T47D (cell line): ENCODE data around the gene ZBED1.
A peak's percentile ranks its signal among the peaks of the same experiment; 100 is the strongest.

ENCODE experiments used
- DNase-seq, 2 experiments: peaks; one replicate each; pipeline versions ENCODE4 v3.0.0 to v3.0.0-alpha.2; 2011 to 2012; ENCODE audit warnings: low read depth in 1 of 2, low spot score in 1 of 2
- JUND ChIP-seq: IDR thresholded peaks from 2 replicates; pipeline ENCODE4 v1.6.1; 2012; ENCODE audit warnings: low read depth
- in situ Hi-C: cut with HindIII; loops from 2 replicates; pipeline ENCODE4 v1.10.0; 2016; ENCODE audit warnings: low sequenced_read_pairs, low pct_unique_long_range_greater_than_20kb

The ZBED1 gene

DNA sequence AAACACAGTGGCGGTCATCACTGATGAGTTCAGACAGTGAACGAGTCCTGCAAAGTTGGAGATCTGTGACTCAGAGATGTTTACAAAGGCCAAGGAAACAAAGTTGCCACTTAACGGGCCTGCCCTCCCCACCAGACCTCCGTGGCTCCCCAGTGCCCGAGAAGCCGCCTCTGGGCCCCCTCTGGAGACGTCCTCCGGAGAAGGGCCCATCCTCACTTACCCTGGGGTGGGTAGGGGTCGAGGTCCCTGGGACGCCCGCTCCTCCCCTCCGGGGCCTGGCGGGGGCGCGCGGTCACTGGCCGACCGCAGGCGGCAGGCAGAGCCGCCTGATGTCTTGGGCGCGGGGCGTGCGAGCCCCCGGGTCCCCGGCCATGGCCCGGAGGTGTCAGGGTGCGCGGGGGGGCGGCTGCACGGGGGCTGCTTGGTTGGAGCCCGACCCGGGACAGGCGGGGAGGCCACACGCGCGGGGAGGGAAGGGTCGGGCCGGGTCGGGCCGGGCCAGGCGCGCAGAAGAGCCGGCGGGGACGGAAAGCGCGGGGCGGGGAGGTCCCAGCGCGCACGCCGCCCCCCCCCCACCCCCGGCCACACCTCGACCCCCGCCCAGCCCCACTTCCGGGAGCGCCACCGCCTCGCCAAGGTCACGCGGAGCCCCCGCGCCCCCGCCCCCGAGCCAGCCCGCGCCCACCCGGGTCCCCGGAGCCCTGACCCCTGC is 529 bp downstream of the ZBED1 start:
- in situ Hi-C loops: no loop called here
- no peak for TF ChIP-seq JUND
- DNase-seq: no peak

DNA sequence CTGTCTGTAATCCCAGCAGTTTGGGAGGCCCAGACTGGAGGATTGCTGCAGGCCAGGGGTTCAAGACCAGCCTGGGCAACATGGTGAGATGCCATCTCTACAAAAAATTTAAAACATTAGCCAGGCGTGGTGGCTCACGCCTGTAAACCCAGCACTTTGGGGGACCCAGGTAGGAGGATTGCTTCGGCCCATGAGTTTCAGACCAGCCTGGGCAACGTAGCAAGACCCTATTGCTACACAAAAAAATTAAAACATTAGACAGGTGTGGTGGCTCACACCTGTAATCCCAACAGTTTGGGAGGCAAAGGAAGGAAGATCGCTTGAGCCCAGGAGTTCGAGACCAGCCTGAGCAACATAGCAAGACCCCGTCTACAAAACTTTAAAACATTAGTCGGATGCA is 1.3 kb downstream of the ZBED1 start:
- in situ Hi-C loops: no loop called here
- no peak for DNase-seq
- no peak for TF ChIP-seq JUND

DNA sequence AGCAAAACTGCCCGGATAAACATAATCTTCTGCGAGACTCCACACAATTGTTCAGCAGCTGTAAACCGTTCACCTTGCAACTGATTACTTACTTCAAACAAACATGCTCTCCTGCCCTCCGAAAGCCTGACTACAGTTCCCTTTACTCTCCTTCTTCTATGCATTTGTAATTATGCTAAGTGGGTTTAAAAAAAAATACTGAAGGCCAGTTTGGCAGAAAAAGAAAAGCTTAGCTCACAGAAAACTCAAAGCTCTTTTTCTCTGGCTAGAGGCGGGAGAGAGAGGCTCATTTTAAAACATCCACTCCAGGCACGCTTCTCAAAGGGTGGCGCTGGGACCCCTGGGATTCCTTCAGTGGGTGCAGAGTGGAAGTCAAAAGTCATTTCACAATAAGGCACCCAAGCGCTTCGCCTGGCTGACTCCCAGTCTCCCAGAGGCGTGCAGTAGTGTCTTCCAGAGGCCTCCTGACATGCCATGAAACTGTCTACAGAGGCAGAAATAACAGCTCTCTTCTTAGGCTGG is 1.9 kb downstream of the ZBED1 start:
- DNase-seq: peak in 1 of 2 experiments; percentile 33
- TF ChIP-seq JUND: no peak
- in situ Hi-C loops: no loop called here

DNA sequence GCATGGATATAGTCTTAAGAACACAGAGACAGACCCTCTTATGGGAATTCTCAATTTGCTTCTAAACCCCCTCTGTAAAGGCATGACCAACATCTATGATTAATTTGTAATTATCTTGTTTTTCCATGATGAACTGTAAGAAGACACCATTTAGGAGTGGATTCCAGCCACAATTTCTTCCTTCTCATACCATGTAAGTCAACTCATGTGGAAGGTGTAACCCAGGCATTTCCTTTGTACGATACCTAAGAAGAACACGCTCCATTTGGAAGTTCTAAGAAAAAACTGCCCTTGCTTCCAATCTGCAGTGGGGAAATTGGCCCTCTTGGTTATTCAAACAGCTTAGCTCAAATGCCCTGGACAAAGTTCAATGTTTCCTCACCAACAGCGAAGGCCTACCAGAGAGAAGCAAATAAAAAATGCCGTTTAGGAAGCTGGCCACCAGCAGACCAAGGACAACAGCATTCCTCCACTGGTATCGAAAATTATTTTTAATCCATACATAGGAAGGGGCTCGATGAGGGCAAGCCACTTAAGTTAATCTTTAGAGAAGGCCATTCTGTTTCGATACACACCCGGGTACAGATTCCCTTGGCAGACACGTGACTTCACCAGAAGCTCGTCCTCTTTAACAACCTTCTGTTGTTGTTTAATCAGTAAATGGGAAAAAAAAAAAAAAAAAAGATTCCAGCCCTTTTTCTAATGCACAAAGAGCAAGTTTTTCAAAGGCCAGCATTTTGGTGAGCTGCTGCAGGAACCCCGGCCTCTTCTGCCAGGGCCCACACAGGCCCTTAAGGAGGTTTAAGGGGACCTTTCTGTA is 2.6 kb downstream of the ZBED1 start:
- DNase-seq: peak in 1 of 2 experiments; percentile 33
- in situ Hi-C loops: no loop called here
- no peak for TF ChIP-seq JUND

DNA sequence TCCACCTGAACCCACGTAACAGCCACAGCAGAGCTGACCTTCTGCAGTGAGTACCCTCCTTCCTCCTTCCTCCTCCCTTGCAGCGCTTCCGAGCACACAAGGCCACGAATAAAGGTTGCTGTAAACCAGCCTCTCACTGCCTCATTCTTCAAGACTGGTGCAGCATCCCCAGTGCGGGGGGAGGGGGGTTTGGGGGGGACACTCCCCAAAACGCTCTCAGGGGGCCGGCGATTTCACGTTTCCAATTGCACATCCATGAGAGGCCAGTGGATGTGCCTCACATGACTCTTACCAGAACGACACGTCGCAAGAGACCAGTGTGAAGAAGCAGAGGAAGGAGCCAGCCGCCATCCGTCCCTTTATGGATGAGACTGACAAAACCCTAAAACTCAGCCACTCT is 5.2 kb downstream of the ZBED1 start:
- in situ Hi-C loops: no loop called here
- no peak for DNase-seq
- no peak for TF ChIP-seq JUND

DNA sequence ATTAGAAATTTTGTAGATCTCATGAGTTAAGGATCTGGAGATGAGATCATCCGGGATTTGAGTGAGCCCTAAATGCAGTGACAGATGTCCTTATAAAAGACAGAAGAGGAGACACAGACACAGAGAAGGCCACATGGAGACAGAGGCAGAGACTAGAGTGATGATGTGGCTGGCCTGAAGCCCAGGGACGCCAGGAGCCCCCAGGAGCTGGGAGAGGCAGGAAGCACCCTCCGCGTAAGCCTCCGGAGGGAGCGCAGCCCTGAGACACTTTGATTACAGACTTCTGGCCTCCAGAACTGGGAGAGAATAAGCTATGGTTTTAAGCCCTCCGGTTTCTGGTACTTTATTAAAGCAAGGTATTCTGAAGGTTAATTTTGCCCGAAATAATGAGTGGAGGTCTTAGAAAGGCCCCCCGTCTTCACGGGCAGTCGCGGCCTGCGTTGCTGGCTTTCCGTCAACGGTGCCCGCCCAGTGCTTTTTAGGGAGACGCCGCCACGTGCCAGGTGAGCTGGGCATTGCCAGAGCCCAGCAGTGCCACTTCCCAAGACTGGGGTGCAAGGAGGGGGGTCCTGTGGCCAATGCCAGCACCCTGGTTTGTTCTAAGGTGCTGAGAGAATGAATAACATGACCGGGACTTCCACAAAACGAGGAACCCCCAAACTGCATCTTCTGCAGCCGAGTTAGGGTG is 8.1 kb downstream of the ZBED1 start:
- in situ Hi-C loops: no loop called here
- TF ChIP-seq JUND: no peak
- DNase-seq: no peak

DNA sequence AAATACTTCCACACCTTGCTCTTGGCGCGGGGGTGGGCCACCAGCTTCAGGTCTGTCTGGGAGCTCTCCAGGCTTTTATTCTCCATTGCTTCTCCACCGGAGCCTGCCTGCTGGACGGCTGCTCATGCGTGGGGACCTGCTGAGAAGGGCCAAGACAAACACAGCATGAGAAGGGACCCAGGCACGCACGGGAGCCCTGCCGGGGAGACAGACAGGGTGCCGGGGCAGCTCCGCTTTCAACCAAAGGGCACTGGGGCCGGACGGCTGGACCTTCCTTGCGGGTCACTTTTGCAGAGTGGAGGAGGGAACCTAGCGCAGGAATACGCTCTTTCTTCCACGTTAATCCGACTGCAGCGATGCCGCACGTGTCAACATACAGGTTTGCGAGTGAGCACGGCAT is 10.1 kb downstream of the ZBED1 start:
- TF ChIP-seq JUND: no peak
- in situ Hi-C loops: no loop called here
- DNase-seq: no peak

DNA sequence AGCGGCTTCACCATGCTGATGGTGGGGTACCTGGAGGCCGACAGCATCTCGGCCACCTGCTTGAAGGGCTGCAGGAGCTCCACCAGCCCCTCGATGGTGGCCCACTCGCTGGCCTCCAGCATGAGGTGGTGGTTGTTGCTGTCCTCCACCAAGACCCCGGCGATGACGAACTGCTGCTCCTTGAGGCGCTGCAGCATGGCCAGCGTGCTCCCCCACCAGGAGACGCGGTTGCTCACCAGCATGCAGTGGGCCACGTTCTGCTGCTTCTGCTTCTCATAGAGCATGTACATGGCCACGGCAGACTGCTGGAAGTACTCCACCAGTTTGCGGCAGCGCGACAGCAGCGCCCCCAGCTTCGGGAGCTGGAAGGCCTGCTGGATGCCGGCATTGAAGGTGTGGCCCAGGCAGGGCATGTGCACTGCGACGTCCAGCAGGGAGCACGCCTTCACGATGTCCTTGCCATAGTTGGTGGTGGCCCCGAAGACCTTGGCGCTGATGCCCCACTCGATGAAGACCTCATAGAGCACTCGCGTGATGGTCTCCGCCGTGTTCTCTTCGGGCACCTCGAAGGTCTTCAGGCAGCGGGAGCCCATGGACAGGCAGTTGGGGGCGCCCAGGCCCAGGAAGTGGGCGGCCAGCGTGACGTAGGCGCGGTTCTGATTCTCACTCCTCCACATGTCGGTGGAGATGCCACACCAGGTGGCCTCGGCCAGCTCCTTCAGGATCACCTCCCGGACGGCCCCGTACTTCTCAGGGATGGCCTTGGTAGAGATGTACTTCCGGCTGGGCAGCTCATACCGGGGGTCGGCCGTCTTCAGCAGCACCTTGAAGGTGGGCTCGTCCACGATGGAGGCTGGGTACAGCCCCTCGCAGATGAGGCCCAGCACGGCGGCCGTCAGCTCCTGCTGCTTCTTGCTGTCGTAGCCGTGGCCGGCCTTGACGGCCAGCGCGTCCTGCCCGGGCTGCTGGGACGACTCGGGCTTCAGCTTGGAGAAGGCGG is 11.0 kb downstream of the ZBED1 start:
- DNase-seq: no peak
- TF ChIP-seq JUND: no peak
- in situ Hi-C loops: no loop called here

DNA sequence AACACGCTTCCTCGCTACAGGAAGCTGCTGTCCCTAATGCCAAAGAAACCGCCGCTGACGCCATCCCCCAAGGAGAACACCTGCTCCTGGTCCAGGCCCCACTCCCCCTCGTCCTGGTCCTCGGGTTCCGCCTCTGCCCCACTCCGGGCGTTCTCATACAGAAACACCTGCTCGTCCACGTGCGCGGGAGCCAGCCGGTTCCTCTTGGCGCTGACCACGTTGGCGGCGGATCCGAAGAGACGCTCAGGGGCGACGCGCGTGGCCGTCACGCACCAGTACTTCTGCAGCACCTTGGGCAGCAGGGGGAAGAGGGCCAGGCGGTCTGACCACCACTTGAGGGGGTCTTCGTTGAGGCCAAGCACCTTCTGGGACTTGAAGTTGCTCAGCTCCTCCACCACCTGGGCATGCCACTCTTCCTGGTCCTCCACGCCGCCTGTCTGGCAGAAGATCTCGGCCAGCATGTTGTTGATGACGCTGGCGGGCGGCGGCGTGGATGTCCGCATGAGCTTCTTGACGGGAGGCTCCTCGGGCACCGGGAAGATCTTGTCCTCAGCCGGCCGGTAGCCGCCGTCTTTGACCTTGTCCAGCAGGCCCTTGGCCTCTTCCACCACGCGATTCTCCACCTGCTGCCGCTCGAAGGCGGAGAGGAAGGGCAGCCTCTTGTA is 12.0 kb downstream of the ZBED1 start:
- in situ Hi-C loops: no loop called here
- no peak for TF ChIP-seq JUND
- DNase-seq: no peak

DNA sequence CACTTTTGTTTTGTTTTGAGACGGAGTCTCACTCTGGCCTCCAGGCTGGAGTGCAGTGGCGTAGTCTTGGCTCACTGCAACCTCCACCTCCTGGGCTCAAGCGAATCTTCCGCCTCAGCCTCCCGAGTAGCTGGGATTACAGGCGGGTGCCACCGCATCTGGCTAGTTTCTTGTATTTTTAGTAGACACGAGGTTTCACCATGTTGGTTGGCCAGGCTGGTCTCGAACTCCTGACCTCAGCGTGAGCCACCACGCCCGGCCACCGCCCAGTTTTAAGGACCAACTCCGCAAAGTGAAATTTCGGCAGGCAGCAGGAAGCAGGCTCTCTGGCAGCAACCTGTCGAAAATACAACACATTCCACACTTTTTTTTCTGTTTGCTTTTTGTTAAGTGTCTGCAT is 13.4 kb downstream of the ZBED1 start:
- DNase-seq: no peak
- TF ChIP-seq JUND: no peak
- in situ Hi-C loops: no loop called here

DNA sequence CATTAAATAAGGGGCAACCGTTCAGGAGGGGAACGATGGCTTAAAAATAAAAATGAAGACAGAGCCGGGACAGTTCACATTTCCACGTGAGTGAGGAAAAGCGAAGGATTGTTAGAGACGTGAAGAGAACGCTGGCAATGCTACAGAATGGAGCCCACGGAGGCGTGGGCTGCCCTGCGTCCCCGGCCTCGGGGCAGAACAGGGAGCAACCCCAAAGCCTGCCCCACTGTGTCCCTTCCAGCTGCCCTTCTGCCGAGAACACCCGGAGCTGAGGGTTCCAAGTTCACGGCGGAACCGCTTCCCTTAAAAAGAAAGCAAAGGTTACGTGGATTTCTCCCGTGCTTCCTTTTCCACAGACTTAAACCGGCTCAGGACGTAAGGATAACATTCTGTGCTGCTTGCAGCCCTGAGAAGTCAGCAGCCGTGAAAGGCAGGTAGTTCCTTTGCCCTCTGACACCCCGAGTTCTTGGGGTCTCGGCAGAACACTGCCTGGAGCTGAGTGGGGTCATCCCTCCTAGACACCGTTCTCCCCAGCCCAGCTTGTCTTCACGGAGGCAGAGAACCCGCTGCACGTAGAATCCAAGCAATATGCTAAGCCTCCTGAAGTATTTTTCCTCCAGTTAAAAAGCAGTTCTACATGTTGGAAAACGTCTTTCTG is 14.2 kb downstream of the ZBED1 start:
- in situ Hi-C loops: no loop called here
- no peak for TF ChIP-seq JUND
- DNase-seq: no peak
